ENCODE results near the gene RGL3.
"Not testable (repeated sequence)": the region's sequence is repeated elsewhere in the genome, so short reads cannot be mapped to it uniquely, and the experiment has no call there.

The RGL3 gene

GRCh38 chr19:11420429-11421370 lies 1.6 kb upstream of the RGL3 start:
- peak; percentile 15 for DNase-seq

- no peak for DNase-seq
Observed at GRCh38 chr19:11418094-11418548, 993 bp downstream of the RGL3 start.

GRCh38 chr19:11416346-11417052 lies 2.6 kb downstream of the RGL3 start:
- no peak for DNase-seq

- no peak for DNase-seq
Observed at GRCh38 chr19:11414544-11414943, 4.6 kb downstream of the RGL3 start.

- DNase-seq = no peak
Observed at GRCh38 chr19:11410682-11411081, 8.4 kb downstream of the RGL3 start.

GRCh38 chr19:11408591-11408990 lies 10.5 kb downstream of the RGL3 start:
- DNase-seq = no peak

GRCh38 chr19:11406703-11407236 lies 12.3 kb downstream of the RGL3 start:
- not testable (repeated sequence) for DNase-seq

GRCh38 chr19:11405846-11406643 lies 13.1 kb downstream of the RGL3 start:
- DNase-seq = no peak

GRCh38 chr19:11404588-11405222 lies 14.4 kb downstream of the RGL3 start:
- no peak for DNase-seq

GRCh38 chr19:11401808-11402543 lies 17.1 kb downstream of the RGL3 start:
- no peak for DNase-seq

GRCh38 chr19:11400798-11401197 lies 18.3 kb downstream of the RGL3 start:
- DNase-seq = no peak

GRCh38 chr19:11399667-11400066 lies 19.4 kb downstream of the RGL3 start:
- no peak for DNase-seq

- DNase-seq = no peak
Observed at GRCh38 chr19:11397089-11397610, 22.0 kb downstream of the RGL3 start.

GRCh38 chr19:11390933-11391680 lies 28.0 kb downstream of the RGL3 start:
- no peak for DNase-seq

GRCh38 chr19:11390359-11390758 lies 28.8 kb downstream of the RGL3 start:
- DNase-seq = no peak

GRCh38 chr19:11387162-11388034 lies 31.7 kb downstream of the RGL3 start:
- DNase-seq = no peak

GRCh38 chr19:11384778-11385129 lies 34.4 kb downstream of the RGL3 start:
- DNase-seq = no peak

GRCh38 chr19:11383706-11384048 lies 35.4 kb downstream of the RGL3 start:
- no peak for DNase-seq

- peak; percentile 43 for DNase-seq
Observed at GRCh38 chr19:11382898-11383705, 36.0 kb downstream of the RGL3 start.

All from NCI-H1105 (cell line).